ENCODE data around the gene SULT4A1. TPM values are rescaled to one million over a fixed set of nuclear protein-coding genes. Genes with fewer than 3 reads are reported as not detected.

Gene SULT4A1
- total RNA-seq, 1 donor from 2014 or later = 6.6 TPM

- no peaks in the 10 kb centered on the region for H3K27me3 Mint-ChIP-seq
- no peak for TF ChIP-seq CTCF (IDR thresholded peaks at IDR 0.05; ENCODE audit: unreplicated experiment)
- H3K4me1 Mint-ChIP-seq (ENCODE audit: low read depth) = peaks cover 5% of the 10 kb centered on the region
- H3K9me3 Mint-ChIP-seq (ENCODE audit: low read depth) = no peaks in the 10 kb centered on the region
- H3K4me3 Mint-ChIP-seq (ENCODE audit: low read depth) = no peak overlapping the region
- no peak for DNase-seq (ENCODE audit: low spot score, unreplicated experiment)
- no peaks in the 10 kb centered on the region for H3K36me3 Mint-ChIP-seq (ENCODE audit: insufficient read depth)
- no peak overlapping the region for H3K27ac Mint-ChIP-seq
These were observed 17.5 kb downstream of the SULT4A1 start for GRCh38 chr22:43844560-43845545.

- H3K36me3 Mint-ChIP-seq (ENCODE audit: insufficient read depth) = no peaks in the 10 kb centered on the region
- no peak overlapping the region for H3K4me3 Mint-ChIP-seq (ENCODE audit: low read depth)
- H3K27me3 Mint-ChIP-seq = no peaks in the 10 kb centered on the region
- peaks cover 4% of the 10 kb centered on the region for H3K4me1 Mint-ChIP-seq (ENCODE audit: low read depth)
- DNase-seq (ENCODE audit: low spot score, unreplicated experiment) = no peak
- TF ChIP-seq CTCF (IDR thresholded peaks at IDR 0.05; ENCODE audit: unreplicated experiment) = no peak
- H3K27ac Mint-ChIP-seq = no peak overlapping the region
- H3K9me3 Mint-ChIP-seq (ENCODE audit: low read depth) = no peaks in the 10 kb centered on the region
These were observed 18.4 kb downstream of the SULT4A1 start for GRCh38 chr22:43843783-43844530.

- no peak for DNase-seq (ENCODE audit: low spot score, unreplicated experiment)
- Mint-ChIP-seq H3K27me3 (no peaks in the 10 kb centered on the region), H3K9me3 (ENCODE audit: low read depth) (no peaks in the 10 kb centered on the region), H3K4me1 (ENCODE audit: low read depth) (no peaks in the 10 kb centered on the region), H3K4me3 (ENCODE audit: low read depth) (no peak overlapping the region), H3K27ac (no peak overlapping the region), H3K36me3 (ENCODE audit: insufficient read depth) (no peaks in the 10 kb centered on the region)
- no peak for TF ChIP-seq CTCF (IDR thresholded peaks at IDR 0.05; ENCODE audit: unreplicated experiment)
These were observed 20.6 kb downstream of the SULT4A1 start for GRCh38 chr22:43841742-43842141.

- DNase-seq (ENCODE audit: low spot score, unreplicated experiment) = no peak
- Mint-ChIP-seq H3K36me3 (ENCODE audit: insufficient read depth) (no peaks in the 10 kb centered on the region), H3K9me3 (ENCODE audit: low read depth) (no peaks in the 10 kb centered on the region), H3K4me1 (ENCODE audit: low read depth) (no peaks in the 10 kb centered on the region), H3K27ac (no peak overlapping the region), H3K27me3 (no peaks in the 10 kb centered on the region), H3K4me3 (ENCODE audit: low read depth) (no peak overlapping the region)
- TF ChIP-seq CTCF (IDR thresholded peaks at IDR 0.05; ENCODE audit: unreplicated experiment) = no peak
These were observed 21.5 kb downstream of the SULT4A1 start for GRCh38 chr22:43840851-43841250.

- TF ChIP-seq CTCF (IDR thresholded peaks at IDR 0.05; ENCODE audit: unreplicated experiment) = no peak
- no peak for DNase-seq (ENCODE audit: low spot score, unreplicated experiment)
- no peak overlapping the region for H3K4me3 Mint-ChIP-seq (ENCODE audit: low read depth)
- H3K27ac Mint-ChIP-seq = no peak overlapping the region
- H3K9me3 Mint-ChIP-seq (ENCODE audit: low read depth) = no peaks in the 10 kb centered on the region
- peaks cover under 1% of the 10 kb centered on the region for H3K36me3 Mint-ChIP-seq (ENCODE audit: insufficient read depth)
- no peaks in the 10 kb centered on the region for H3K27me3 Mint-ChIP-seq
- H3K4me1 Mint-ChIP-seq (ENCODE audit: low read depth) = no peaks in the 10 kb centered on the region
These were observed 21.9 kb downstream of the SULT4A1 start for GRCh38 chr22:43840431-43840830.
